Muscle of leg (tissue), 11 donors: Measurements from ENCODE around the gene TBX15. TPM values are rescaled to one million over a fixed set of nuclear protein-coding genes. Genes with fewer than 3 reads are reported as not detected.

ENCODE experiments used
- DNase-seq: peaks from one replicate; pipeline ENCODE4 v3.0.0; 2013
- H3K27ac ChIP-seq: one replicate; pipeline ENCODE4 v1.5.1; 2013; ENCODE audit warnings: mild to moderate bottlenecking, low read length, control low read depth
- H3K27me3 ChIP-seq: one replicate; pipeline ENCODE4 v1.6.1; 2013; ENCODE audit warnings: low read length; ENCODE audit not compliant: control insufficient read depth, insufficient read depth
- H3K36me3 ChIP-seq: one replicate; pipeline ENCODE4 v1.6.1; 2013; ENCODE audit warnings: low read length; ENCODE audit not compliant: control insufficient read depth, insufficient read depth
- H3K4me1 ChIP-seq: one replicate; pipeline ENCODE4 v1.6.1; 2013; ENCODE audit warnings: low read length; ENCODE audit not compliant: control insufficient read depth, insufficient read depth
- H3K4me3 ChIP-seq: one replicate; pipeline ENCODE4 v1.5.1; 2013; ENCODE audit warnings: low read length, control low read depth
- H3K9me3 ChIP-seq: replicated peaks from 2 replicates; pipeline ENCODE4 v1.6.1; 2013; ENCODE audit warnings: low read depth, low read length; ENCODE audit not compliant: control insufficient read depth
- WGBS: methylation state at CpG from one replicate; pipeline ENCODE4 v1.1.5; 2013; ENCODE audit warnings: missing lambda C conversion rate; ENCODE audit not compliant: insufficient coverage; 5-methylcytosine and 5-hydroxymethylcytosine counted together
- polyA plus RNA-seq, 8 donors: library from polyadenylated mRNA; unstranded; fragments of 120-200 nt; gene quantifications; one replicate each; pipeline versions ENCODE4 v1.2.1 to v1.2.3, GENCODE V29; 2013; ENCODE audit warnings: inconsistent platforms in 1 of 8, low replicate concordance in 1 of 8; ENCODE audit not compliant: insufficient read length in 8 of 8, insufficient read depth in 1 of 8
- total RNA-seq: library from RNA; stranded (reverse); fragments of 120-200 nt; gene quantifications from one replicate; pipeline ENCODE4 v1.2.4, GENCODE V29; 2013

Gene TBX15
- total and polyA plus RNA-seq, 9 donors, result 41.4 to 72.7 (median 53.8) TPM

DNA sequence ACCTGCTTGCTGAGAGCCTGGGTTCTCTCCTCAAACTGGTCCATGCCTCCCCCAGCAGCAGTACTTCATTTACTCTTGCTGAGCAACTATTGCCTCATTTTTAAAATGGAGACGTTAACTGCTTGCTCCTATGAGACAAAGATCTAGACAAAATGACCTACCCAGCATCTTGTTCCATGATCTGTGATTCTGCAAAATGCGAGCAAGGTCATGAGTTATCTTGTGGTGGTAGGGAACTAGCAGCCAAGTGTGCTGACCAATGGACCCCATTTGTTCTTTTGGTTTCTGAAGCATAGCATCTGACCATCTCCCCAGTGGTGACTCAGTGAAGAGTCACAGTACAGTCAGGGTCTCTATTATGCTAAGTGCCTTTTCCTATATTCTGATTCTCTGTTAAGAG is 40.4 kb downstream of the TBX15 start:
- peaks cover 18% of the 10 kb centered on the region for H3K4me1 ChIP-seq
- WGBS, result no CpG with 5 or more reads among the region's 2 CpGs
- peaks cover 17% of the 10 kb centered on the region for H3K36me3 ChIP-seq
- no peaks in the 10 kb centered on the region for H3K27me3 ChIP-seq
- no peaks in the 10 kb centered on the region for H3K9me3 ChIP-seq
- H3K27ac ChIP-seq, result no peak overlapping the region
- DNase-seq, result no peak
- H3K4me3 ChIP-seq, result no peak overlapping the region

GRCh38 chr1:118947003-118947765 is 41.0 kb downstream of the TBX15 start:
- H3K36me3 ChIP-seq, result peaks cover 18% of the 10 kb centered on the region
- no peak for DNase-seq
- no CpG with 5 or more reads among the region's 3 CpGs for WGBS
- no peaks in the 10 kb centered on the region for H3K9me3 ChIP-seq
- no peaks in the 10 kb centered on the region for H3K27me3 ChIP-seq
- no peak overlapping the region for H3K27ac ChIP-seq
- H3K4me1 ChIP-seq, result peaks cover 18% of the 10 kb centered on the region
- no peak overlapping the region for H3K4me3 ChIP-seq

DNA sequence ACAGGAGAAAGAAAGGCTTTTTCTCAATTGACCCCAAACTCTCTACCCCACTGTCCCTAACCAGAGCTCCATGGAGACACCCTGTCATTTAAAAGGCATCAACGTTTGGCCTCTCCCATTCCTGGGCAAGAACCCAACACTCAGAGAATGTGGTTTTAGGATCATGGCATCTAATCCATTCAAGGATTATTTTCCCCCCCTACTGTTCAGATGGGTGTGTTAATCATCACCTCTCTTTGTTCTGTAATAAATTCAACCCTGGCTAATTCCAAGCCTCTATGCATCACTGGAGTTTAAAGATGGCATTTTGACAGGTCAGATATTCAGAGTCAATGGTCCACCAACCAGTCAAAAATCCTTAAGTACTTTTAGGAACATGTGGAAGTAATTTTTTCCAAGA is 42.7 kb downstream of the TBX15 start:
- H3K36me3 ChIP-seq, result peaks cover 20% of the 10 kb centered on the region
- no peaks in the 10 kb centered on the region for H3K27me3 ChIP-seq
- H3K4me3 ChIP-seq, result no peak overlapping the region
- no CpG with 5 or more reads among the region's 1 CpG for WGBS
- DNase-seq, result no peak
- H3K9me3 ChIP-seq, result no peaks in the 10 kb centered on the region
- no peak overlapping the region for H3K27ac ChIP-seq
- peaks cover 18% of the 10 kb centered on the region for H3K4me1 ChIP-seq

DNA sequence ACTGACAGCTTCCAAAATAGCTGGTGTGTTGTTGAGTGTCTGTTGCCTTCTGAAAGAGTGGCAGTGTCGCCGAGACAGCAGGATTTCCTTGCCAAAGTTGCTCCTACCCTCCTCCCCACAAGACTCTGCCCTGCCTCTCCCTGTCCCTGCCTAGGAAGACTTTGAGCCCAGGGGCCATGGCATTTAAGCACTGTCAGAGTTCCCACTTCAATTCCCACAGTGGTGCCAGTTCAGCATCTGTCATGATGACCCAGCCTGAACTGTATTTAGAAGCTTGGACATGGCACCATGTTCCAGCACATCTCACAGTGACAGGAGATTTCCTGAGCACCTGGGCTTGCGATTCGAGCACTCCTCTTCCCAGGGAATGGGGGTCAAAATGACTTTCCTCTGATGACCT is 43.6 kb downstream of the TBX15 start:
- DNase-seq, result no peak
- Histone ChIP-seq H3K9me3 (no peaks in the 10 kb centered on the region), H3K4me3 (no peak overlapping the region), H3K27me3 (no peaks in the 10 kb centered on the region), H3K4me1 (peaks cover 14% of the 10 kb centered on the region), H3K36me3 (peaks cover 18% of the 10 kb centered on the region), H3K27ac (peak overlapping the region; percentile 7)
- 20% methylated on average over 2 of the region's 4 CpGs for WGBS

GRCh38 chr1:118944133-118944532 is 44.0 kb downstream of the TBX15 start:
- no peaks in the 10 kb centered on the region for H3K27me3 ChIP-seq
- peaks cover 14% of the 10 kb centered on the region for H3K4me1 ChIP-seq
- H3K36me3 ChIP-seq, result peaks cover 18% of the 10 kb centered on the region
- no peak overlapping the region for H3K4me3 ChIP-seq
- H3K27ac ChIP-seq, result no peak overlapping the region
- WGBS, result 67% methylated on average over 1 of the region's 2 CpGs
- H3K9me3 ChIP-seq, result no peaks in the 10 kb centered on the region
- DNase-seq, result no peak

DNA sequence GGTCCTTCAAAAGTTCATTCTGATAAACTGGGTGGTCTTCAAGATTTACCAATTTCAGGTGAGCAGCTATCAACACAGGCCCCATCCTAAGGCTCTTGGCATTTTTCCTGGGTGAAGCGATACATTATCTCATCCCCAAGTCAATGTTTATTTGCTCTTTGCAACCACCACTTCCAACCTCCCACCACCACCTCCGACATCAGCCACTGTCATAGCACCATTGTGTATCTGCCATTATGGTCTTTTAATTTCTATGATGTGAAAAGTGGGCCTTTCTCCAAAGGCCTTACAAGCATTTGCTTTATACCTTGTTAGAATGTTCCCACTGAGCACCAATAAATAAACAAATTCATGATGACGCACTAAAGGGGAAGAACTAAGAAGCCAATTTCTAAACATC is 47.2 kb downstream of the TBX15 start:
- WGBS, result no CpG with 5 or more reads among the region's 3 CpGs
- H3K4me3 ChIP-seq, result no peak overlapping the region
- no peaks in the 10 kb centered on the region for H3K9me3 ChIP-seq
- H3K36me3 ChIP-seq, result peaks cover 16% of the 10 kb centered on the region
- DNase-seq, result no peak
- H3K27me3 ChIP-seq, result no peaks in the 10 kb centered on the region
- H3K4me1 ChIP-seq, result peaks cover 9% of the 10 kb centered on the region
- no peak overlapping the region for H3K27ac ChIP-seq

DNA sequence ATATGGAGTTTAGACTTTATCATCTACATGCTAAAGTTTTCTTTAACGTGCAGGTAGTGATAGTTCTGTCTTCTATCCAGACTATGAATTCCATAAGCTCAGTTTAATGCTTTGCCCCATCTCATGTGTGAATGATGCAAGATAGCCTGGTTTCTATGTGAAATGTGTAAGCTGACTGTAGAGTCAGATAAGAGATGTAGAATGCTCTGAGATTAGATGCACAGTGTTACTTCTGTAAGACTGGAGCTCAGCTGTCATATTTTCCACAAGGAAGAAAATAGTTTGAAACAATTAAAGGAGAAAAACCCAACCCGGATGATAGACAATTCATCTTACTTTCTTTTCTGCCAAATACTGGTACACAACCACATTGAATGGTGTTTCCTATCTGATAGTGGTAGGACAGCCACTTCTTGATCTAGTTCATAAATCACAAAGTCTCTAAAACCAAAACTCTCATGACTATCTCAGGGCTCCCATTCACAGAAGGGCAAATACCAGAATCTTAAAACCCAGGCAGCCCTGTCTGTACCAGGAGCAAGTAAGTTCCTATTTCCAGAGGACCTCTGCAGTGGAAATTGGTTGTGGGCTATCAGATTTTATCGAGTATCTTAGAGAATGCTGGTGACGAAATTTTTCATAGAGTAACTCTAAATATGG is 50.6 kb downstream of the TBX15 start:
- DNase-seq, result no peak
- peaks cover 5% of the 10 kb centered on the region for H3K4me1 ChIP-seq
- H3K27me3 ChIP-seq, result no peaks in the 10 kb centered on the region
- no peak overlapping the region for H3K27ac ChIP-seq
- H3K4me3 ChIP-seq, result no peak overlapping the region
- H3K9me3 ChIP-seq, result no peaks in the 10 kb centered on the region
- WGBS, result 100% methylated on average over 2 of the region's 4 CpGs
- H3K36me3 ChIP-seq, result peaks cover 3% of the 10 kb centered on the region

DNA sequence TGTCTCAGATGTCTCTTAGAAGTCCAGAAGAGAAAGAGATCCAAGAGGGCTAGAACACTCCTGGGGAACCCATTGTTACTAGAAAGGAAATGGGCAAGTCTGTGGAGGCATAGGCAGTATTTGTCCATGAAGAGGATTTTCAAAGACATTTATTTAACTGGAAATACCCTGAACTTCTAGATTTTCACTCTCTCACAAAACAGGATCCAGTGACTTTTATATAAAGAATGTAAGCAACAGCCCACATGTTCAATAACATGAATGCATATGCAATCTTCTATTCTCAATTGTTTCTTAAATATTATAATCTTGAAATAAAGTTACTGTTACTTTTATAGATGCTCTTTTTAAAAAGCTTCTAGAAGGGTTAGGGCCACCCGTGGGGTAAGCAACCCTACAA is 53.4 kb downstream of the TBX15 start:
- no peak overlapping the region for H3K27ac ChIP-seq
- H3K4me3 ChIP-seq, result no peak overlapping the region
- no CpG with 5 or more reads among the region's 1 CpG for WGBS
- H3K27me3 ChIP-seq, result no peaks in the 10 kb centered on the region
- H3K4me1 ChIP-seq, result peaks cover 7% of the 10 kb centered on the region
- H3K36me3 ChIP-seq, result peaks cover 4% of the 10 kb centered on the region
- DNase-seq, result no peak
- H3K9me3 ChIP-seq, result no peaks in the 10 kb centered on the region

DNA sequence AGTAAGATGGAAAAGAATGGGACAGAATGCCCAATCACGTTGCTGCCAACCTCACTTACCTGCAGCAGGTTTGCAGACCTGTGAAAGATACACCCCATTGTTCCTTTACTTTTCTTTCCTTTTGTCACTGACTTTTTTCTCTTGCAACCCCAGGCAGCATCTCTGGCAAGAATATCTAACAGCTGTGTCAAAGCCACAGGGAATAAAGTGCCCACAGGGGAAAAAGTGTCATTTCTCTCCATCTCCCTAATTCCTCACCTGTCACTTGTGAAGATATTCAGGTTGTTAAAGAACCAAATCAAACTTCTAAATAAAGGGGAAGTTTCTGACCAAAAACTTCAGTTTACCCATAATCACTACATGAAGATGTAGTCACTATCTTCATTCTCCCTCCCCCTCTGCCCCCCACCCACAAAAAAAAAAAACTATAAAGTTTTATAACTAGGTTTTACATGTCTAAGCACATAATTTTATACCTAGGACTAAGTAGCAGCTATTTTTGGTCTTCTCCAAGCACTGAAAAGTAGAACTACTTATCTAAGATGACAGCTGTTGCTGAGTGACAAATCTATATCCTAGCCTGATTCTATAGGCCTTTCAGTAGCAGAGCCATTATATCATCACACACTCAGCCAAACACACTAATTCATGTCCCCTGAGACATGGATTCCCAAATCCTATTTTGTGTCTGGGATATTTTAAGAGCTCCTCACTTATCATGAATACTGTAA is 54.9 kb downstream of the TBX15 start:
- peaks cover 4% of the 10 kb centered on the region for H3K36me3 ChIP-seq
- H3K4me1 ChIP-seq, result peaks cover 7% of the 10 kb centered on the region
- no peak overlapping the region for H3K27ac ChIP-seq
- no peak for DNase-seq
- H3K27me3 ChIP-seq, result no peaks in the 10 kb centered on the region
- no peak overlapping the region for H3K4me3 ChIP-seq
- H3K9me3 ChIP-seq, result no peaks in the 10 kb centered on the region
- WGBS, result no CpG with 5 or more reads among the region's 1 CpG

DNA sequence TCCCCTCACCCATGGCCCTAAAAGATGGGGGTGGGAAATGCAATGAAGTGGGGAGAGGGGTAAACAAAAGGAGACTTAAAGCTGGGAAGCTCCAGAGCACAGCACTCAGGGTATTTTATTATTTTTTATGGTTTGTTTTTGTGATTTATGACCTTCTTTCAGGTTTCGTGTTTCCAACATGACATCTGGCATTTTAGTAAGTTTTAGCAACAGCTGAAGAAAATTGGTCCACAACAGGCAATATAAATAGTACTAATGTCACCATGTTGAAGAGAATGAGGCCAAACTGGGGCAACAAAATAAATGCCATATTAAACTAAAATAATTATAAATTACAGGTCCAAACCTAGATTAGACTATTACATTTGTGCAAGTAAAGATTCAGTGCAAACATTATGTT is 56.3 kb downstream of the TBX15 start:
- Histone ChIP-seq H3K27ac (no peak overlapping the region), H3K36me3 (peaks cover 7% of the 10 kb centered on the region), H3K4me3 (no peak overlapping the region), H3K9me3 (no peaks in the 10 kb centered on the region), H3K27me3 (no peaks in the 10 kb centered on the region), H3K4me1 (peaks cover 9% of the 10 kb centered on the region)
- DNase-seq, result no peak
- WGBS, result no CpG with 5 or more reads among the region's 1 CpG
